Measurements from ENCODE around the gene LRSAM1. TPM values are rescaled to one million over a fixed set of nuclear protein-coding genes. Genes with fewer than 3 reads are reported as not detected.

LRSAM1 gene
- 8.9 to 11.7 TPM (median 10.4 TPM) in 5 replicates for total RNA-seq (2022; extraction: Qiagen RNA extraction; ENCODE audit: low read depth)

GRCh38 chr9:127450830-127451607 lies at the start of gene LRSAM1, which contains the start of gene RPL12:
LRSAM1 (plus strand) TSS chr9:127451510; CDS start chr9:127454528, 3,018 bp downstream.
RPL12 (minus strand) TSS chr9:127451406; CDS start chr9:127451317, 89 bp downstream.

DNA sequence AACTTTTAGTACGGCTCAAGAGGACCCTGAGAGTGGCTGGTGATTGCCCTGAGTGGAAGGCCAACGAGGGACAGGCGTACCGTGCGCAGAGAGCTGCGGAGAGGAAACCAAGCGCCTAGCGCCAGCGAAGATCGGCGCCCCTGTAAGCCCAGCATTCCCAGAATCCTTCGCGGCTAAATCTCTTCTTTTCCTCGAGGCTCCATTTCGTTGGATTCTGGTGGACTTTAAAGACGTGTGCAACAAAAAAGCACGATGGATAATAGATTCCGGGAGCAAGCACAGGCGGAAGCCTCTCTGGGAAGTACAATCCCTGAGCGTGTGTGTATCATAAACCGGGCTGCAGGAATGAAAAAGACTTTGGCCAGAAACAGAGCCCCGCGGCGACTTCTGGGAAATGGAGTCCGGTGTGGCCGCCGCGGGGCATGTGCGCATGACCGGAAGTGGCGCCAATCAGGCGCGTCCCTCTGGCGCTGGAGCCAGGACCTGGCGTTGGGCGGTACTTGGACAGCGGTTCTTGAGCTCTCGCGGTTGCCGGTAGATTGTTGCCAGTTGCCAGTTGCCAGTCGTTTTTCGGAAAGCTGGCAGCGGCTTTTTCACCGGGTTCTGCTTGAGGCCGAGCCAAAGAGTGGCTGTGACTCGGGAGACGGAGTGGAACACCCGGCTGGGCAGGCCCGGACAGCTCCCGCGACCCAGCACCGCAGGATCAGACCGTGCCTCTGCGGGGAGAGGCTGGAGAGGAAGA lies 27.2 kb upstream of the LRSAM1 start, which contains the start of gene ZNF79:
Gene ZNF79, plus strand, starts transcription at position 449 of the 742 bp plus-strand sequence. CDS start 406 bp downstream, outside the sequence.

Other genes starting within 250 kb of the LRSAM1 start
- gene GARNL3, start 186.7 kb upstream of the LRSAM1 start, total RNA-seq (2022; extraction: Qiagen RNA extraction; ENCODE audit: low read depth) = 1.5 to 3.7 TPM (median 2.9 TPM) in 5 replicates
- 9.6 to 16.7 TPM (median 15.0 TPM) in 5 replicates for gene SLC2A8, start 54.3 kb upstream of the LRSAM1 start, total RNA-seq (2022; extraction: Qiagen RNA extraction; ENCODE audit: low read depth)
- 5.5 to 6.7 TPM (median 6.2 TPM) in 5 replicates for gene ZNF79, start 27.1 kb upstream of the LRSAM1 start, total RNA-seq (2022; extraction: Qiagen RNA extraction; ENCODE audit: low read depth)
- 2,688 to 3,016 TPM (median 2,751 TPM) in 5 replicates for gene RPL12, start 104 bp upstream of the LRSAM1 start, total RNA-seq (2022; extraction: Qiagen RNA extraction; ENCODE audit: low read depth)
- 12.9 to 17.7 TPM (median 16.8 TPM) in 5 replicates for gene STXBP1, start 160.8 kb downstream of the LRSAM1 start, total RNA-seq (2022; extraction: Qiagen RNA extraction; ENCODE audit: low read depth)